ENCODE measurements around the gene FOXP2.
"Not testable (repeated sequence)": the region's sequence is repeated elsewhere in the genome, so short reads cannot be mapped to it uniquely, and the experiment has no call there.

Gene FOXP2

DNA sequence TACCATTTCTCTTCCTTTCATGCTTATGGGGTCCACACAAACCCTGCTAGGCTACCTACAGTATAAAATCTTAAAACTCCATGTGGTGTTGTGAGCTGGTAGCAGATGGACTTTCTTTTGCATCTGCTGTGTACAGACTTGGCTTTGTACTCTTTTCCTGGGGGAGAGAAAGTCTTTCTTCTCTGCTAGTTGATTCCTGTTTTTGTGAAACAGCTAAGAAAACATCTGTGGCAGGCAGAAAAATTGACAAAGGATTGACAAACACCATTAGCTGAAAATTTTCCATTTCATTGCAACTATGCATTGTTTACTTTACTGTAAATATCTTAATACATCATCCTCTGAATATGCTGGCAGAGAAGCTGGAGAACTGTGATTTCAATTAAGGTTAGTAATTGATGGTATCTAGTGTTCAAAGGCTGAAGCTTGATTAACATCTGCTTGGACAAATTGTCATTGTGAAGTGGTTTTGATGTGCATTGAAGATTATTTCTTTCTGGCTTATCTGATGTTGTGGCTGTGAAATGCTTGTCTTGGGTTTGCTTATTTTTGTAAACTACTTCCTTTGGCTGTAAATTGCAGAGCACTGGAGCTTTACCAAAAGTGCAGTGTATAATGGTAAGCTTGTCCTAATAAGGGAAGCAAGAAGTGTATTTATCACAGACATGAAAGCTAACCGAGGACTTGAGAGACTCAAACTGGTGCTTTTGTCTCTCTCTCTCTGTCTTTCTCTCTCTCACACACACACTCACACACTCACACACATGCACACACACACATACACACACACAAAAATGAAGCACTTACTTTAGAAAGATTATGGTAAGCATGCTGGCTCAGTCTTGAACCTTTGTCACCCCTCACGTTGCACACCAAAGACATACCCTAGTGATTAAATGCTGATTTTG is at the start of gene FOXP2:
FOXP2 (plus strand) TSS at position 660 of the 908 bp plus-strand sequence. CDS start 11,697 bp downstream, outside the sequence.
- DNase-seq: no peak

DNA sequence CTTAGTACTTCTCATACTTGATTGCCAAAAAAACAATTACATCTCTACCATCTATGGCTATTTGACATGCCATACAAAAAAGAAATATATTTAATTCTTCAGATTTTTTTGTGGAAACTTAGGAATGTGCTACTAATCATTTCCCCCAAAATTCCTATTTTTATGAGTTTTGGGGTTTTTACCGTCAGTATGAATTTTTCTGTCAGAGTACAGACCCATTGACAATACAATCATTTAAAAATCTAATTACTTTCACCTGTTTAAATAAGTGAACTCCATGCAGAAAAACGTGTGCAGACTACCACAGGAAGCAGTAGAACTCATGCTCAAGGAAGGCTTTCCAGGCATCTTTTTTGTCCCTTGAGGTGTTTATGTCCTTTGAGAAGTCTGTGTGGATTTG is 48.8 kb upstream of the FOXP2 start:
- DNase-seq: no peak

DNA sequence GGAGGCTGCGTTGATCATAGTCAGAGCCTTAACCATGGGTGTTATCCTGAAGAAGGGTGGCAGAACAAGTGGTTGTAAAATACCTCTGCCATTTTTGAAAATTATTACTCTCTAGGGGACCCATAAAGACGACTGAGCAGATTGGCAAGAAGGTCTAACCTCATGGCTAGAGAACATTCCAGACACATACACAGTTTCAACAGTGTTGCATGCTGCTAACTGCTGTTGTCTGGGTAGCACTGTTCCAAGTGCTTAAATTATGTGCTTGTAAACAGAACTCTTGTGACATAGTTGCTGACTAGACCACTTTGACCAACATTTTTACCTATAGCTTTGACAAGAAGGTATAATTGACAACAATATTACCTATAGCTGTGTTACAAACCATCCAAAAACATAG is 46.1 kb upstream of the FOXP2 start:
- DNase-seq: no peak

- no peak for DNase-seq
These were observed 45.3 kb upstream of the FOXP2 start for GRCh38 chr7:114369294-114369693.

- no peak for DNase-seq
These were observed 42.0 kb upstream of the FOXP2 start for GRCh38 chr7:114372619-114373018.

- no peak for DNase-seq
These were observed 38.7 kb upstream of the FOXP2 start for GRCh38 chr7:114375907-114376306.

DNA sequence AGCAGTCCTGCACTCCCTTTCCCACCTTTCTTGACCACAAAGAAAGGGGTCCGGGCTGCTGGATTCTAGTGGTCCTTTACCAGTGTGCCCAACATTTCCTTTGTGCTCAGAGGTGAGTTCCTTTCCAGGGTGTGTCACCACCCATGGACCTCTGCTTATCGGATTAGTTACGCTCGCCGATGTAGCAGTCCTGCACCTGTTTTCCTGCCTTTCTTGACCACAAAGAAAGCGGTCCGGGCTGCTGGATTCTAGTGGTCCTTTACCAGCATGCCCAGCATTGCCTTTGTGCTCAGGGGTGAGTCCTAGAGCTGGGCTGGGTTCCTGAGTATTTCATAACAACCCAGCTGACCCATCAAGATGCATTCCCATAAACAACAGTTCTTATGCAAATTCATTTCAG is 30.7 kb upstream of the FOXP2 start:
- not testable (repeated sequence) for DNase-seq

DNA sequence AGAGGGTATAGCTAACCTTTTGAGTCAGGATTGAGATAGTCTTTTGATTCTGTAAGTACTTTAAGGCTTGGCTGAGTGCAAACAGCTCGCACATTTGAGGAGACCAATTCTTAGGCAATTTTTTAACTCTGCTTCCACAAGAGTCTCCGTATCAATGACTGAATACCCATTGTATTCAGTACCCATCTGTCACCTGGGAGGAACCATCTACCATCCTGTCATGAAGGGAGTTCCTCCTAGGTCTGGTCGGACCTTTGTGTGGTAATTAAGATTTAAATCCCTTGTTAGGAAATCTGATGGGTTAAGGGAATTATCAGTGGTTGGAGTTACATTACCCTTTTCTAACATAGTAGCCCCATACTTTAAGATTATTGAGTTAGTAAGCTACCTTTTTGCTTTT is 30.3 kb upstream of the FOXP2 start:
- DNase-seq: not testable (repeated sequence)

- DNase-seq: no peak
These were observed 26.6 kb upstream of the FOXP2 start for GRCh38 chr7:114388021-114388420.

DNA sequence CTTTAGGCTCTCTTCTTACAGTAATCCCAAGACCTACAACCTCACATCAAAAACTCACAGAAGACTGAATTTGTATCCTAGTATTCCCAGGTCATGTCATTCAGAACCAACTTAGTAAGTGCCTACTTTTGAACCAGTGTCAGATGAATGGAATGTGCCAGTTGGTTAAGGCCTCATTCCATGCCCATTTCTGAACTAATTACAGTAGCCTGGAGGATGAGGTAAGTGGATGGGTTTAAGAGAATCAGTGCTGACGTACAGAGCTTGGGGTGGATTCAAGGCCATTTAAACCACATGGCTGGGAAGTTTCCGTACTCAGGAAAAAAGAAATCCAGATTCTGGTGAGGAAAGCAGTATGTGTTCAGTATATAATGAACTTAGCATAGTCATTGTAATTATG is 21.9 kb upstream of the FOXP2 start:
- DNase-seq: no peak

- DNase-seq: no peak
These were observed 11.6 kb upstream of the FOXP2 start for GRCh38 chr7:114402876-114403635.

- peak; percentile 37 for DNase-seq
These were observed 9.2 kb upstream of the FOXP2 start for GRCh38 chr7:114405427-114405826.

DNA sequence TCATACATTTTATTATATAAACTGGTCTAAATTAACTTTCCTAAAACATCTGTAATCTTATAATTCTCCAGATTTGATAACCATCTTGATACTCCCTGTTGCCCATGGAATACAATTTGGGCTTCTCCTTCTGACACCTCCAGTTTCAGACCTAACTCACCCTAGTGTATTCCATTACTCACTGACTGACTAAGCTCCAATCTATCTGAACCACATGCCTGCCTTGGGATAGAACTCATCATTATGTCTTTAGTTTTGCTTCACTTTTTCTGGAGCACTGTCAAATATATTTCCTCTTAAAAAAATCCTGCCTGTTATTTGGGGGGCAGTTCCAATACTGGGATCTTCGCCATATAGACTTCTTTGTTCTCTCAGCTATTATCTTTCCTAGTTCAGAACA is 4.9 kb upstream of the FOXP2 start:
- no peak for DNase-seq

GRCh38 chr7:114412548-114412947 is 2.1 kb upstream of the FOXP2 start:
- DNase-seq: no peak

DNA sequence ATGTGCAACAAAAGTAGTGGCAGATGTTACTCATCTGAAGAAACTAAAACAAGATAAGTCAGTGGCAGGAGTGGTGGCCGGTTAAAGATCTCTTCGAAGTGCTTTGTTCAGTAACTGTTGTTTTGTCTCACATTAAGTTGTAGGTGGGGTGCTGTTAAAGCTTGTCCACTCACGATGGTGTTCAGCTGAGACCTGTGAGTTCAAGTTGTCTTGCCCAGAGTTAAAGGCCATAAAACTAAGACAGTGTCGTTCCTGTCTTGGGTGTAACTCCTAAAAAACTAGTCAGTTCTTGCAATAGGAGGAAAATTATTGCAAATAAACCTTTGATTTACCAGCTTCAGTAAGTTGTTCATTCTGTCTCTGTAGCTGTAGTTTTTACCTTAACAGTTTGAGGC is 857 bp upstream of the FOXP2 start:
- DNase-seq: no peak

DNA sequence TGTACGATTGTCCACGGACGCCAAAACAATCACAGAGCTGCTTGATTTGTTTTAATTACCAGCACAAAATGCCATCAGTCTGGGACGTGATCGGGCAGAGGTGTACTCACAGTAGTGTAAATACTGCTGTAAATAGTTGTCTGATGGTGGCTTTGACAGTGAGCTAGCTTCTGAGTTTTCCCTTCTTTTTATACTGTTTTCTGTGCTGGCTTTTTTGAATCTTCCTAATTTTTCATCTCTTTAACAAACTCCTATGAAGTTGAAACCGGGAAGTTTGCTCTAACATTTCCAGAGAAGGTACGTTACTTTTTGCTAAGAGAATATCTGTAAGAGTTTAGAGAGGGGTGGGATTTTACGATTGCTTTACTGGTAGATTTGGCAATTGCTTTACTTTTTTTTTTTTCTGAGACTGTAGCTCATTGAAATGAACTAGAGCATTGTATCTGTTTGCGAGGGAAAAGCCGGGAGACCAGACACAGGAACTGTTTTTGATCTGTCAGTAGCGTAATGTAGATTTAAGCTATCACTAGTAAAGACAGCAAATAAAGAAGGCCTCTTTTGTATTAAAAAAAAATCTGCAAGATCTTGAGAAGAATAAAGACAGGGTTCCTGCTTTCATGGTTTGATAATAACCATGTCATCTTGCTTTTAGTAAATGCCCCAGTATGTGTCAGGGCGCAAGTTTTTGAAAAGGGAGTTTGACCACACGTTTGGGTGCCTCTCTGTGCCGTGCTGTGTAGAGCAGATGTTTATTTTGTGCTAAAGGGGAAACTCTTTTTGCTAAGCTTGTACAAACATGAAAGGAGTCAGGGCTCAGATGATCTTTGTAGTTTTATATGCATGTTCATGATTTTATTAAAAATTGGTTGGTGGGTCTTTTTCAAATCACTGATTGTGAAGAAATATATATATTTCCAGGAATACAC is 712 bp downstream of the FOXP2 start:
- DNase-seq: no peak

- DNase-seq: no peak
These were observed 1.7 kb downstream of the FOXP2 start for GRCh38 chr7:114416129-114416990.

DNA sequence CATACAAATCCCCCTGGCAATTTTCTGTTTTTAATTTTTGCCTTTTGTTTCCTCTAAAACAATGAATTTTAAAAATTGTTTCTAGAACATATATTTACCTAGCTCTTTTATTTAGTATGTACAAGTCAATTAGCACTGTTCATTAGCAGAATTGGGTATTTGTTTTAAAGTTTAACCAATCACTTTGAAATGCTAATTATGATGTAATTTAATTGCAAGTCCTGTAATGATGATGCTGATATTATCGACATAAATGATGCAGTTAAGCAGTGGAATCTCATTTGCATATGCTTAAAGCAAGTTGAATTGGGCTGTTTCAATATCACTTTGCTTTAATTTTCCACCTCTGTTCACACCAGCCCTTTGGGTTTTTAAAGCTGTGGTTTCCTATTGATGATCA is 2.7 kb downstream of the FOXP2 start:
- DNase-seq: no peak

DNA sequence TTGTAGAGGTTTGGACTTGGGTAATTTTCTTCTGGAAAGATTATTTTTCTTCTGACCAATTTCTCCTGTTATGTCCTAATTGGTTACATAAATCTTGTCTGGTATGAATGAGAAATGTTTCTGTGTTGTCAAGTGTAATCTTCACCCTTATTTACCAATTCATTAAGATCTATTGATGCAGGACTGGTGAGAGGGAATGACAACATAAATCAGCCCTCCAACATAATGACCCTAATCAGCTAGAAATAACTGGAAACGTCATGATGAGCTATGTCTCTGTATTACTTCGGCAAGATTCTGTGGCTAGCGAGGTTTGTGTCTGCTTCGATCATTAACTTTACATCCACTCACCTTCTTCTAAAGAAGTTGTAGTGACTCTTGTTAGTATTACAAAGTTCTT is 3.5 kb downstream of the FOXP2 start:
- DNase-seq: peak; percentile 72

- DNase-seq: no peak
These were observed 5.0 kb downstream of the FOXP2 start for GRCh38 chr7:114419441-114420272.
